NT2/D1 (cell line): ENCODE measurements around the gene MZT2B.
"Not testable (repeated sequence)": the region's sequence is repeated elsewhere in the genome, so short reads cannot be mapped to it uniquely, and the experiment has no call there.

ENCODE experiments used
- SUZ12 ChIP-seq: IDR thresholded peaks from 2 replicates; pipeline ENCODE4 v1.6.1; 2011; ENCODE audit not compliant: insufficient read length, insufficient read depth; ENCODE audit errors: extremely low read depth
- ZNF274 ChIP-seq: IDR thresholded peaks from 2 replicates; pipeline ENCODE4 v1.6.1; 2011; ENCODE audit warnings: mild to moderate bottlenecking, low read depth, low read length

DNA sequence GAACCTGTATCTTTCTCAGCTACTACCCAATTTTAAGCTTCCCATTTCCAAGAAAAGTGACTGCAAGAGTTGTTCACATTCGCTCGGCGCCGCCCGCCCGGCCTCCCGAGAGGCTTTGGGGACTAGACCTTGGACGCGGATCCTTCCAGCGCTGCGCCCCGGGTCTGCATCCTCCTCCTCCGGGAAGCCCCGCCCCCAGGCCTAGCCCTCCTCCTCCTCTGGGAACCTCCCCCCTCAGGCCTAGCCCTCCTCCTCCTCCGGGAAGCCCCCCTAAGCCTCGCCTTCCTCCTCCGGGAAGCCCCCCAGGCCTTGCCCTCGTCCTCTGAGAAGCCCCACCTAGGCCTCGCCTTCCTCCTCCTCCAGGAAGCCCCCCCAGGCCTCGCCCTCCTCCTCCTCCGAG is 45.9 kb downstream of the MZT2B start:
- not testable (repeated sequence) for TF ChIP-seq SUZ12, ZNF274
